Mesenchymal stem cell (in vitro differentiated cells and primary cell): Measurements from ENCODE around the gene CLDN18.

Source experiments
- DNase-seq: peaks from one replicate; pipeline ENCODE4 v3.0.0-alpha.2; 2013
- H2AFZ ChIP-seq: one replicate; pipeline ENCODE4 v1.6.1; 2013; ENCODE audit warnings: low read depth, mild to moderate bottlenecking, control low read depth, inconsistent platforms, low read length, moderate library complexity
- H2AK5ac ChIP-seq: 2 replicates; pipeline ENCODE4 v1.6.1; 2013; ENCODE audit warnings: low read length, moderate library complexity, mild to moderate bottlenecking, inconsistent platforms; ENCODE audit not compliant: severe bottlenecking
- H2BK120ac ChIP-seq: one replicate; pipeline ENCODE4 v1.6.1; 2013; ENCODE audit warnings: low read depth, mild to moderate bottlenecking, inconsistent platforms, low read length, moderate library complexity
- H2BK12ac ChIP-seq, 2 experiments: one replicate each; pipeline ENCODE4 v1.6.1; 2013; ENCODE audit warnings: inconsistent platforms in 2 of 2, low read length in 2 of 2, mild to moderate bottlenecking in 2 of 2, moderate library complexity in 2 of 2, control low read depth in 1 of 2
- H2BK15ac ChIP-seq: one replicate; pipeline ENCODE4 v1.6.1; 2013; ENCODE audit warnings: mild to moderate bottlenecking, low read depth, inconsistent platforms; ENCODE audit not compliant: poor library complexity, severe bottlenecking
- H2BK5ac ChIP-seq: 2 replicates; pipeline ENCODE4 v1.6.1; 2013; ENCODE audit warnings: low read depth, mild to moderate bottlenecking, low read length, control low read depth, inconsistent platforms; ENCODE audit not compliant: poor library complexity, severe bottlenecking
- H3K14ac ChIP-seq, 2 experiments: one replicate each; pipeline ENCODE4 v1.6.1; 2013; ENCODE audit warnings: inconsistent platforms in 2 of 2, low read length in 2 of 2, control low read depth in 1 of 2, mild to moderate bottlenecking in 1 of 2, moderate library complexity in 1 of 2
- H3K18ac ChIP-seq, 2 experiments: one replicate each; pipeline ENCODE4 v1.6.1; 2013; ENCODE audit warnings: inconsistent platforms in 2 of 2, low read length in 2 of 2, control low read depth in 1 of 2, low read depth in 1 of 2, mild to moderate bottlenecking in 1 of 2
- H3K23ac ChIP-seq, 2 experiments: one replicate each; pipeline ENCODE4 v1.6.1; 2013; ENCODE audit warnings: inconsistent platforms in 2 of 2, low read length in 2 of 2, mild to moderate bottlenecking in 2 of 2, moderate library complexity in 2 of 2, control low read depth in 1 of 2
- H3K27ac ChIP-seq: 2 replicates; pipeline ENCODE4 v1.5.1; 2013; ENCODE audit warnings: mild to moderate bottlenecking, moderate library complexity, low read length, control low read depth, inconsistent platforms; ENCODE audit not compliant: poor library complexity, severe bottlenecking
- H3K27me3 ChIP-seq, 2 experiments: 2 replicates each; pipeline versions ENCODE4 v1.6.1 to v1.7.0; 2013; ENCODE audit warnings: low read length in 2 of 2, mild to moderate bottlenecking in 2 of 2, moderate library complexity in 2 of 2, control low read depth in 1 of 2, inconsistent platforms in 1 of 2; ENCODE audit not compliant: control insufficient read depth in 1 of 2, insufficient read depth in 1 of 2
- H3K36me3 ChIP-seq, 2 experiments: 2 replicates each; pipeline versions ENCODE4 v1.6.1 to v1.7.0; 2013; ENCODE audit warnings: low read length in 2 of 2, control low read depth in 1 of 2, inconsistent platforms in 1 of 2, low read depth in 1 of 2, mild to moderate bottlenecking in 1 of 2; ENCODE audit not compliant: insufficient read depth in 2 of 2, control insufficient read depth in 1 of 2
- H3K4ac ChIP-seq, 2 experiments: one replicate each; pipeline ENCODE4 v1.6.1; 2013; ENCODE audit warnings: inconsistent platforms in 2 of 2, low read length in 2 of 2, mild to moderate bottlenecking in 2 of 2, moderate library complexity in 2 of 2, control low read depth in 1 of 2, low read depth in 1 of 2
- H3K4me1 ChIP-seq: 2 replicates; pipeline ENCODE4 v1.6.1; 2013; ENCODE audit warnings: low read depth, low read length, control low read depth; ENCODE audit not compliant: control insufficient read depth, insufficient read depth
- H3K4me2 ChIP-seq: 2 replicates; pipeline ENCODE4 v1.6.1; 2013; ENCODE audit warnings: low read length, mild to moderate bottlenecking, inconsistent platforms; ENCODE audit not compliant: poor library complexity, severe bottlenecking
- H3K4me3 ChIP-seq, 2 experiments: 2 replicates each; pipeline versions ENCODE4 v1.5.1 to v1.7.0; 2013; ENCODE audit warnings: low read length in 2 of 2, mild to moderate bottlenecking in 2 of 2, control low read depth in 1 of 2, low read depth in 1 of 2; ENCODE audit not compliant: insufficient read depth in 1 of 2
- H3K79me1 ChIP-seq: replicated peaks from 2 replicates; pipeline ENCODE4 v1.6.1; 2013; ENCODE audit warnings: mild to moderate bottlenecking, control low read depth, low read length, inconsistent platforms; ENCODE audit not compliant: poor library complexity, severe bottlenecking
- H3K9ac ChIP-seq: 2 replicates; pipeline ENCODE4 v1.7.0; 2013; ENCODE audit warnings: mild to moderate bottlenecking, low read length, moderate library complexity
- H3K9me3 ChIP-seq: 2 replicates; pipeline ENCODE4 v1.7.0; 2013; ENCODE audit warnings: mild to moderate bottlenecking, low read length; ENCODE audit not compliant: control insufficient read depth
- H4K8ac ChIP-seq: one replicate; pipeline ENCODE4 v1.6.1; 2013; ENCODE audit warnings: inconsistent platforms, mild to moderate bottlenecking, low read length, moderate library complexity
- H4K91ac ChIP-seq: one replicate; pipeline ENCODE4 v1.6.1; 2013; ENCODE audit warnings: mild to moderate bottlenecking, low read length, inconsistent platforms
- WGBS: methylation state at CpG from one replicate; pipeline ENCODE4 v1.1.7; 2013; ENCODE audit warnings: mixed read lengths; 5-methylcytosine and 5-hydroxymethylcytosine counted together

Gene CLDN18

DNA sequence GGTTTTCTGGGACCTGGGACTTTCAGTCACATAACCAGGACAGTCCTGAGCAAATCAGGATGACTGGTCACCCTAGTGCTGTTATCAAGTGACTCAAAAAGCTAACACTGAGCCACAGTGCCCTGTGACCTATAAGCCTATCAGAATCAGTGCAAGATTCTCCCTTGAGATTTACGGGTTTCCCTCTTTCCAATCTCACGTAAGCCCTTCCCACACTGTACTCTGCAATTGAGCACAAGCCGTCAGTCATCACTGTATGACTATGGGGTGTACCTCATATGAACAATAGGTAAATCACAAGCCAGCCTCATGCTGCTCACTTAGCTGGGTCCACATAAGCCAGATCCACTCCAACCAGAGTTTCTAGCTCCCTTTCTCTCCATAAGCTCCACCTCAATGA lies 21.0 kb upstream of the CLDN18 start:
- no peak overlapping the region for H3K27ac ChIP-seq
- H2BK120ac ChIP-seq, result no peak overlapping the region
- H3K23ac ChIP-seq, result no peak overlapping the region
- H3K9me3 ChIP-seq, result peaks cover 5% of the 10 kb centered on the region
- H2BK15ac ChIP-seq, result no peak overlapping the region
- H3K14ac ChIP-seq, result no peak overlapping the region
- no peak overlapping the region for H2BK5ac ChIP-seq
- no peaks in the 10 kb centered on the region for H3K27me3 ChIP-seq
- no peaks in the 10 kb centered on the region for H3K4me1 ChIP-seq
- no peak overlapping the region for H4K91ac ChIP-seq
- no peaks in the 10 kb centered on the region for H3K79me1 ChIP-seq
- H4K8ac ChIP-seq, result no peak overlapping the region
- no peak overlapping the region for H2AK5ac ChIP-seq
- no peak overlapping the region for H2AFZ ChIP-seq
- no peak overlapping the region for H3K4me3 ChIP-seq
- no peaks in the 10 kb centered on the region for H3K36me3 ChIP-seq
- H3K9ac ChIP-seq, result no peak overlapping the region
- DNase-seq, result no peak
- H3K4ac ChIP-seq, result no peak overlapping the region
- H3K4me2 ChIP-seq, result no peak overlapping the region
- H2BK12ac ChIP-seq, result no peak overlapping the region
- WGBS, result 90% methylated on average over 3 of the region's 3 CpGs
- no peak overlapping the region for H3K18ac ChIP-seq

DNA sequence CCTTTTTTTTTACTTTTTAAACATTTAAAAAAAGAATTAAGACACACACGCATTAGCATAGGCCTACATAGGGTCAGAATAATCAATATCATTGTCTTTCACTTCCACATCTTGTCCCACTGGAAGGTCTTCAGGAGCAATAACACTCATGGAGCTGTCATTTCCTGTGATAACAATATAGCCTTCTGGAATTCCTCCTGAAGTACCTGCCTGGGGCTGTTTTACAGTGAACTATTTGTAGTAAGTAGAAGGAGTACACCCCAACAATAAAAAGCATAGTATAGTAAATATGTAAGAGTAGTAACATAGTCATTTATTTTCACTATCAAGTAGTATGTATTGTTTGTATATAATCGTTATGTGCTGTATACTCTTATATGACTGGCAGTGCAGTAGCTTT lies 19.5 kb upstream of the CLDN18 start:
- no peak overlapping the region for H3K4me2 ChIP-seq
- no peaks in the 10 kb centered on the region for H3K36me3 ChIP-seq
- H3K18ac ChIP-seq, result no peak overlapping the region
- H4K8ac ChIP-seq, result no peak overlapping the region
- no peaks in the 10 kb centered on the region for H3K27me3 ChIP-seq
- H2BK120ac ChIP-seq, result no peak overlapping the region
- H2BK12ac ChIP-seq, result no peak overlapping the region
- no peak overlapping the region for H2AFZ ChIP-seq
- 80% methylated on average over 1 of the region's 2 CpGs for WGBS
- no peak overlapping the region for H3K27ac ChIP-seq
- H3K9me3 ChIP-seq, result peaks cover 12% of the 10 kb centered on the region
- no peak overlapping the region for H2BK15ac ChIP-seq
- no peaks in the 10 kb centered on the region for H3K79me1 ChIP-seq
- H2BK5ac ChIP-seq, result no peak overlapping the region
- H3K9ac ChIP-seq, result no peak overlapping the region
- H3K4ac ChIP-seq, result no peak overlapping the region
- no peaks in the 10 kb centered on the region for H3K4me1 ChIP-seq
- H4K91ac ChIP-seq, result no peak overlapping the region
- H3K4me3 ChIP-seq, result no peak overlapping the region
- H3K14ac ChIP-seq, result no peak overlapping the region
- no peak overlapping the region for H3K23ac ChIP-seq
- no peak for DNase-seq
- no peak overlapping the region for H2AK5ac ChIP-seq

DNA sequence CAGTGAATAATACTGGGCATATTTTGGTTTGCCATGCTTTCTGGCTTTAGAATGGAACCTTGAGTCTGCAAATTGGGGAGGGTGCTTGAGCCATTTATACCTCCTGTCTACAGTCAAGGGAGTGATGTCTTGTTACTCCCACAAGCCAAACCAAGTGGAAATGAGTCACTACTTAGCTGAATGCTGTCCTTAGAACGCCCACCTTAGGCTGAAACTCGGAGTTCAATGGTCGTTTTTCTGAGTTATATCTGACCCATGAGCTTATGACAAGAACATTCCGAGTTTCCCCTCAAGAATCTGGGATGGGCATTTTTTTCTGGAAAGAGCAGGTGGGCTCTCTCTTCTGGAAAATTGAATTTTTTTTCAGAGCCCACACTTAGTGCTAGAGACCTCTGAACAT lies 17.4 kb upstream of the CLDN18 start:
- no peak overlapping the region for H3K4ac ChIP-seq

DNA sequence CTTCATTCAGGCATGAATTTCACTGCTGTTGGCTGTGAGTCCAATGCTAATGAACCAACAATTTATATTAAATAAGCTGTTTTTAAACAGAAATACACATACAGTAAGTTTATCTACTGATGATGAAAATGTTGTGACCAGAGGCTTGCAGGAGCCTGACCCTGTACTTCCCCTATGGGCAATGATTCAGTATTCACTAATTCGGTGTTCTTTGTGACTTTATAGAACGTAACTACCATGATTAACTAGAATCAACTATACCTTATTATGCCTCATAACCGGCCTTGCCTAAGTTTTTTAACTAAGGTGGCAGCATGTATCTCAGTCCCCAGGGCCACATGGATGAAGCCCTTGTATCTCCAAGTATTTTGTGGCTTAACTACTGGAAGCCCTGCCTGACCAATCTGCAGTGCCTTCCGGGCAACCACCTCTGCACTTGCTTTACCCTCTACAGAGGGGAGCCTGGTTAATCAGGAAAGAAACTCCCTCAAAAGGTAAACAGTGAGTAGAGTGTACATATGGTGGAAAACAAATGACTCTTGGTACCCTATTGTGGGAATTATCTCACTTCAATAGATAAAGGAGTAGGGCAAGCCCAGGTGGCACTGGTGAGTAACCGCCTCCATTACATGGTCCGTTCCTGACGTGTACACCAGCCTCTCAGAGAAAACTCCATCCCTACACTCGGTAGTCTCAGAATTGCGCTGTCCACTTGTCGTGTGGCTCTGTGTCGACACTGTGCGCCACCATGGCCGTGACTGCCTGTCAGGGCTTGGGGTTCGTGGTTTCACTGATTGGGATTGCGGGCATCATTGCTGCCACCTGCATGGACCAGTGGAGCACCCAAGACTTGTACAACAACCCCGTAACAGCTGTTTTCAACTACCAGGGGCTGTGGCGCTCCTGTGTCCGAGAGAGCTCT lies 11.6 kb upstream of the CLDN18 start:
- 88% methylated on average over 17 of the region's 18 CpGs for WGBS

More for the DNA sequence above, 17.4 kb upstream of the CLDN18 start:
- no peak overlapping the region for H2BK15ac ChIP-seq
- no peak for DNase-seq
- H2BK120ac ChIP-seq, result no peak overlapping the region
- WGBS, result 55% methylated on average over 4 of the region's 4 CpGs
- H3K4me1 ChIP-seq, result no peaks in the 10 kb centered on the region
- H2BK5ac ChIP-seq, result no peak overlapping the region
- H3K18ac ChIP-seq, result no peak overlapping the region
- no peak overlapping the region for H3K4me3 ChIP-seq
- H3K14ac ChIP-seq, result no peak overlapping the region
- no peaks in the 10 kb centered on the region for H3K27me3 ChIP-seq
- H2AFZ ChIP-seq, result no peak overlapping the region
- no peaks in the 10 kb centered on the region for H3K79me1 ChIP-seq
- H3K4me2 ChIP-seq, result no peak overlapping the region
- no peak overlapping the region for H2AK5ac ChIP-seq
- peaks cover 12% of the 10 kb centered on the region for H3K9me3 ChIP-seq
- H4K91ac ChIP-seq, result no peak overlapping the region
- no peaks in the 10 kb centered on the region for H3K36me3 ChIP-seq
- H3K23ac ChIP-seq, result no peak overlapping the region
- H2BK12ac ChIP-seq, result no peak overlapping the region
- no peak overlapping the region for H3K9ac ChIP-seq
- no peak overlapping the region for H3K27ac ChIP-seq
- no peak overlapping the region for H4K8ac ChIP-seq

More for the DNA sequence above, 11.6 kb upstream of the CLDN18 start:
- H4K91ac ChIP-seq, result no peak overlapping the region
- H2BK12ac ChIP-seq, result no peak overlapping the region
- H2BK15ac ChIP-seq, result no peak overlapping the region
- H3K79me1 ChIP-seq, result no peaks in the 10 kb centered on the region
- H3K9ac ChIP-seq, result no peak overlapping the region
- H3K27me3 ChIP-seq, result peaks cover 9 to 10% of the 10 kb centered on the region in 2 experiments
- H3K36me3 ChIP-seq, result no peaks in the 10 kb centered on the region
- H2BK5ac ChIP-seq, result no peak overlapping the region
- DNase-seq, result no peak
- no peak overlapping the region for H3K4ac ChIP-seq
- H3K4me1 ChIP-seq, result no peaks in the 10 kb centered on the region
- H2AK5ac ChIP-seq, result no peak overlapping the region
- no peak overlapping the region for H3K27ac ChIP-seq
- H3K14ac ChIP-seq, result no peak overlapping the region
- H3K9me3 ChIP-seq, result peaks cover 12% of the 10 kb centered on the region
- no peak overlapping the region for H2BK120ac ChIP-seq
- H3K4me2 ChIP-seq, result no peak overlapping the region
- no peak overlapping the region for H3K4me3 ChIP-seq
- no peak overlapping the region for H4K8ac ChIP-seq
- no peak overlapping the region for H3K23ac ChIP-seq
- H3K18ac ChIP-seq, result no peak overlapping the region
- no peak overlapping the region for H2AFZ ChIP-seq
